ENCODE results near the gene PPP3CB.

The PPP3CB gene

GRCh38 chr10:73501651-73502050 is 5.8 kb upstream of the PPP3CB start:
- Mint-ChIP-seq H3K27me3 (no peaks in the 10 kb centered on the region), H3K36me3 (ENCODE audit: low read depth) (peaks cover 39% of the 10 kb centered on the region), H3K4me1 (ENCODE audit: low read depth) (peaks cover 19% of the 10 kb centered on the region), H3K27ac (peak overlapping the region; percentile 76), H3K9me3 (no peaks in the 10 kb centered on the region), H3K4me3 (no peak overlapping the region)
- no peak for DNase-seq

GRCh38 chr10:73497623-73498022 is 1.8 kb upstream of the PPP3CB start:
- H3K9me3 Mint-ChIP-seq, result no peaks in the 10 kb centered on the region
- no peak overlapping the region for H3K27ac Mint-ChIP-seq
- peaks cover 32% of the 10 kb centered on the region for H3K36me3 Mint-ChIP-seq (ENCODE audit: low read depth)
- H3K4me3 Mint-ChIP-seq, result no peak overlapping the region
- H3K27me3 Mint-ChIP-seq, result no peaks in the 10 kb centered on the region
- peaks cover 49% of the 10 kb centered on the region for H3K4me1 Mint-ChIP-seq (ENCODE audit: low read depth)
- no peak for DNase-seq

DNA sequence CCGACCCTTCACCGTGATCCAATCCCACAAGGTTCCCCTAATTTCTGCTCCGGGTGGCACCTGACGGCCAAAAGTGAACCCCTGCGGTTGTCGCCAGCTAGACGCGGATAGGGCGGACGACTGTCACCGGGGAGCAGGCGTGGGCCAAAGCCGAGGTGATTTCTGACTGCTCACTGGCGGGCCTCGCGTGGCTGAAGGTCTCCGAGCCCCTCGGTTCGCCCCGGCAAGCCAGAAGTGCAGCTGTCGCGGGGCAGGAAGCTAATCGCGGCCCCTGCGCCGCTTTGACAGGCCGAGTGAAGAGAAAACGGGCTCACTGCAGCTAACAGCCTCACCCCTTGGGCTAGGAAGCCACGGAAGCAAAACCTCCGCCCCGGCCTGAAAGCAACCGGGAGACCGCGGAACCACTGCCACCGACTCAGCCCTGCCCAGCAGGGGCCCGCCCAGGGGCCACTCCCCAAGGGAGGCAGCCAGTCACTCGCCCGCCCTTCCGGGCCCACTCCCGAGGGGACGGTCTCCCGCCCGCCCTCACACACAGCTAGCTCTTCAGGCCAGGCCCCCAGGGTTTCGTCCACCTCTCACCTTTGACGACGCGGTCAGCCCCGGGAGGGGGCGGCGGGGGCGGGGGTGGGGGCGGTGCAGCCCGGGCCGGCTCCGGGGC is 469 bp downstream of the PPP3CB start:
- DNase-seq, result peak; percentile 92
- Mint-ChIP-seq H3K4me3 (peak overlapping the region; percentile 93), H3K4me1 (ENCODE audit: low read depth) (peaks cover 45% of the 10 kb centered on the region)

DNA sequence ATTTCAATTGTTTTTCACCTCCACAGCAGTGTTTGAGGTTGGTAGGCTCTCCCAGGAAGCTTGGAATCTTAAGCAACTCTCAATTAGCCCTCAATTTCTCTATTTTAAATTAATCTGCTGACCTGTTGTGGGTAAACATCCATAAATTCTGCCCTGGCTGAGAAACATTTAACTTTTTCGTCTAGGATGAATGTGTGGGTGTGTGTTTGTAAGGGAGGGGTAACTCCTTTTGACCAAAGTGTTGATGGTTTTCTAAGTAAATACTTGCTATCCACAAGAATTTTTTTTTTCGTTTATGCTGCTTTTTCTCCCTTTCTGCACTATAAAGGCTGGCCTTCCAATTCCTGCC is 973 bp downstream of the PPP3CB start:
- peaks cover 40% of the 10 kb centered on the region for H3K36me3 Mint-ChIP-seq (ENCODE audit: low read depth)
- DNase-seq, result no peak
- H3K27ac Mint-ChIP-seq, result peak overlapping the region; percentile 95
- no peaks in the 10 kb centered on the region for H3K9me3 Mint-ChIP-seq
- peak overlapping the region; percentile 93 for H3K4me3 Mint-ChIP-seq
- H3K4me1 Mint-ChIP-seq (ENCODE audit: low read depth), result peaks cover 47% of the 10 kb centered on the region
- H3K27me3 Mint-ChIP-seq, result no peaks in the 10 kb centered on the region

More for the DNA sequence above, 469 bp downstream of the PPP3CB start:
- no peaks in the 10 kb centered on the region for H3K27me3 Mint-ChIP-seq
- peak overlapping the region; percentile 95 for H3K27ac Mint-ChIP-seq
- no peaks in the 10 kb centered on the region for H3K9me3 Mint-ChIP-seq
- H3K36me3 Mint-ChIP-seq (ENCODE audit: low read depth), result peaks cover 37% of the 10 kb centered on the region

GRCh38 chr10:73494213-73494612 is 1.6 kb downstream of the PPP3CB start:
- Mint-ChIP-seq H3K9me3 (no peaks in the 10 kb centered on the region), H3K4me3 (peak overlapping the region; percentile 93), H3K27me3 (no peaks in the 10 kb centered on the region), H3K27ac (no peak overlapping the region), H3K36me3 (ENCODE audit: low read depth) (peaks cover 43% of the 10 kb centered on the region), H3K4me1 (ENCODE audit: low read depth) (peaks cover 52% of the 10 kb centered on the region)
- no peak for DNase-seq

- peaks cover 46% of the 10 kb centered on the region for H3K36me3 Mint-ChIP-seq (ENCODE audit: low read depth)
- no peaks in the 10 kb centered on the region for H3K27me3 Mint-ChIP-seq
- peak overlapping the region; percentile 93 for H3K4me3 Mint-ChIP-seq
- DNase-seq, result no peak
- peak overlapping the region; percentile 73 for H3K27ac Mint-ChIP-seq
- H3K9me3 Mint-ChIP-seq, result no peaks in the 10 kb centered on the region
- H3K4me1 Mint-ChIP-seq (ENCODE audit: low read depth), result peaks cover 55% of the 10 kb centered on the region
Measured at GRCh38 chr10:73493781-73494180, 2.0 kb downstream of the PPP3CB start.

GRCh38 chr10:73486601-73487000 is 9.2 kb downstream of the PPP3CB start:
- Mint-ChIP-seq H3K4me1 (ENCODE audit: low read depth) (peaks cover 27% of the 10 kb centered on the region), H3K36me3 (ENCODE audit: low read depth) (peaks cover 57% of the 10 kb centered on the region), H3K9me3 (no peaks in the 10 kb centered on the region), H3K27ac (no peak overlapping the region), H3K4me3 (no peak overlapping the region), H3K27me3 (no peaks in the 10 kb centered on the region)
- DNase-seq, result no peak

DNA sequence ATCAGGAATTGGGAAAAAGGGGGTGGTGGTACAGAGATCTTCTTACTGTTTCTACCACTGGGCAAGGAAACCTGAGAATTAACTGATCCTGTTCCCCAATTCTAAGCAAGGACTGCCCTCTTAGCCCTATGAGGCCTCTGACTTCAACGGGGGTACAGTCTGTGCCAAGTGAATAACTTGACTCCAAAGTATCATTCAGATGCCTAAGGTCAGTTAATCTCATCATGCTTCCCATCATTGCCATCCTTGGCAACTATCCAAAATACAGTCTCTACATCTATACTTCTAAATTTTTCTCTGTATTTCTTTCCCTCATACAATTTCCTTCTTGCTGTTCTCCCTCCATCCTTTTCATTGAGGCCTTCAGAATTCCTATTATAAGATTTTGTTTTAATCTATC is 10.5 kb downstream of the PPP3CB start:
- Mint-ChIP-seq H3K36me3 (ENCODE audit: low read depth) (peaks cover 53% of the 10 kb centered on the region), H3K27me3 (no peaks in the 10 kb centered on the region), H3K4me1 (ENCODE audit: low read depth) (peaks cover 34% of the 10 kb centered on the region), H3K27ac (peak overlapping the region; percentile 38), H3K4me3 (no peak overlapping the region), H3K9me3 (no peaks in the 10 kb centered on the region)
- no peak for DNase-seq

DNA sequence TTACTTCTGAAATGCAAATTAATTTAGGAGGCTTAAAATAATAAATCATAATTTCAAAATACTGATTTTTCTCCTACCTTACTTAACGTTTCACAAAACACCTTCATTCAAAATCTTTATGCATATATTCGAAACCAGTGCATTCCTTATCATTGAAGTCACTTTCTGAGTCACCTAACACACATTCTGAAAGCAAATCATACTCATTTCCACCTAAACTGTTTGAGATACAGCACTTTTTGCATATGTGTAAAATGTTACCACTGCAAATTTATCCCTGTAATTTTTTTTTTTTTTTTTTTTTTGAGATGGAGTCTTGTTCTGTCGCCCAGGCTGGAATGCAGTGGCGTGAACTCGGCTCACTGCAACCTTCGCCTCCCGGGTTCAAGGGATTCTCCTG is 15.7 kb downstream of the PPP3CB start:
- no peak for DNase-seq
- H3K9me3 Mint-ChIP-seq, result no peaks in the 10 kb centered on the region
- peak overlapping the region; percentile 72 for H3K27ac Mint-ChIP-seq
- H3K4me3 Mint-ChIP-seq, result peak overlapping the region; percentile 31
- no peaks in the 10 kb centered on the region for H3K27me3 Mint-ChIP-seq
- peaks cover 41% of the 10 kb centered on the region for H3K4me1 Mint-ChIP-seq (ENCODE audit: low read depth)
- peaks cover 59% of the 10 kb centered on the region for H3K36me3 Mint-ChIP-seq (ENCODE audit: low read depth)

DNA sequence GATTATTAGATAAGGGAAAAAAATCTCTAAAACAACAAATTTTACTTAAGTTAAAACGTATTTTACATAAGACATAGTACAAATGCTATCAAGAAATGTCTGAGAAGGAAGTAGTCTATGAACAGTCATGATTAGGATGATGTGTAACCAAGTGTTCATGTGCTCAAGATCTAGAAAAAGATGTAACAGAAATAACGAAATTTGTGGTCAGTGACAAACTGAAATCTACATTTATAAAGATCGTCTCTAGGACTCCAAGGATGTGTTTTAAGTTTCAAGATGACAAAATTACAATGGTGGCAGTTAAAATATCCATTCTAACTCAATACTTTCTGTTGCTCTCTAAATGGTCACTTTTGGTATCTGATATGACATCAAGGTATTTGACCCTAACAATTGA is 17.2 kb downstream of the PPP3CB start:
- Mint-ChIP-seq H3K4me3 (peak overlapping the region; percentile 26), H3K27me3 (no peaks in the 10 kb centered on the region), H3K4me1 (ENCODE audit: low read depth) (peaks cover 39% of the 10 kb centered on the region), H3K9me3 (no peaks in the 10 kb centered on the region), H3K27ac (peak overlapping the region; percentile 89), H3K36me3 (ENCODE audit: low read depth) (peaks cover 63% of the 10 kb centered on the region)
- no peak for DNase-seq

GRCh38 chr10:73471226-73471625 is 24.6 kb downstream of the PPP3CB start:
- Mint-ChIP-seq H3K4me1 (ENCODE audit: low read depth) (peaks cover 5% of the 10 kb centered on the region), H3K36me3 (ENCODE audit: low read depth) (peaks cover 78% of the 10 kb centered on the region), H3K4me3 (no peak overlapping the region), H3K27me3 (no peaks in the 10 kb centered on the region), H3K9me3 (no peaks in the 10 kb centered on the region), H3K27ac (no peak overlapping the region)
- DNase-seq, result no peak

DNA sequence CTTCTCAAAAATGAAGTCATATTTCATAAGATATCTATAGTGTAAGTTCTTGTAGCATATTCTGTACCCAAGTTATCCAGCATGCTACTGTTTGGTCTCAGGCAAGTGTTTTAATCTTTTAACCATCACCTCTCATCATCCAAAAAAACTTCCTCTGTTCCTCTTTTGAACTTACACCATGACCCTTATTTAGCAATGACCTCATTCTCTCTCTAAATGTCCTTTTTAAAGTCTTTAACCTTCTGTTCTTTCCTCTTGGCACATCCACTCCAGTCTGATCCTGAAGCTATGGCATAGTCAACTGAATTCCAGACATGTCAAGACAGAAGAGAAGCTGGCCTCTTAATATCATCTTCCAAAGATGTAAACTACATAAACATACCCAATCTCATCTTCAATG is 26.2 kb downstream of the PPP3CB start:
- Mint-ChIP-seq H3K4me3 (no peak overlapping the region), H3K27me3 (no peaks in the 10 kb centered on the region), H3K27ac (no peak overlapping the region), H3K9me3 (no peaks in the 10 kb centered on the region), H3K36me3 (ENCODE audit: low read depth) (peaks cover 80% of the 10 kb centered on the region), H3K4me1 (ENCODE audit: low read depth) (peaks cover 5% of the 10 kb centered on the region)
- DNase-seq, result no peak

- Mint-ChIP-seq H3K4me3 (no peak overlapping the region), H3K36me3 (ENCODE audit: low read depth) (peaks cover 81% of the 10 kb centered on the region), H3K4me1 (ENCODE audit: low read depth) (peaks cover 5% of the 10 kb centered on the region), H3K27me3 (no peaks in the 10 kb centered on the region), H3K27ac (peak overlapping the region; percentile 37), H3K9me3 (no peaks in the 10 kb centered on the region)
- no peak for DNase-seq
Measured at GRCh38 chr10:73467206-73467605, 28.6 kb downstream of the PPP3CB start.

GRCh38 chr10:73465978-73466726 is 29.7 kb downstream of the PPP3CB start:
- Mint-ChIP-seq H3K9me3 (no peaks in the 10 kb centered on the region), H3K4me3 (no peak overlapping the region), H3K4me1 (ENCODE audit: low read depth) (peaks cover 5% of the 10 kb centered on the region), H3K27ac (no peak overlapping the region), H3K36me3 (ENCODE audit: low read depth) (peaks cover 78% of the 10 kb centered on the region), H3K27me3 (no peaks in the 10 kb centered on the region)
- DNase-seq, result no peak

GRCh38 chr10:73460897-73461296 is 34.9 kb downstream of the PPP3CB start:
- no peak for DNase-seq
- H3K9me3 Mint-ChIP-seq, result no peaks in the 10 kb centered on the region
- peak overlapping the region; percentile 7 for H3K27ac Mint-ChIP-seq
- no peak overlapping the region for H3K4me3 Mint-ChIP-seq
- H3K36me3 Mint-ChIP-seq (ENCODE audit: low read depth), result peaks cover 60% of the 10 kb centered on the region
- H3K4me1 Mint-ChIP-seq (ENCODE audit: low read depth), result no peaks in the 10 kb centered on the region
- no peaks in the 10 kb centered on the region for H3K27me3 Mint-ChIP-seq

Measured in activated T-cell treated with anti-CD3 and anti-CD28 coated beads, Interleukin-2, amount 50 U/mL, for 24 hours (primary cell).